Glutamatergic neuron (in vitro differentiated cells): ENCODE data around the gene NR1H4. TPM values are rescaled to one million over a fixed set of nuclear protein-coding genes. Genes with fewer than 3 reads are reported as not detected.
A peak's percentile ranks its signal among the peaks of the same experiment; 100 is the strongest.
"Not testable (repeated sequence)": the region's sequence is repeated elsewhere in the genome, so short reads cannot be mapped to it uniquely, and the experiment has no call there.

Source experiments
- DNase-seq: peaks from one replicate; pipeline ENCODE4 v3.0.0; 2022
- H3K27ac Mint-ChIP-seq: one replicate; pipeline ENCODE4 v1.8.0; 2020; ENCODE audit warnings: mild to moderate bottlenecking, mixed read lengths, inconsistent platforms; ENCODE audit not compliant: unreplicated experiment
- H3K27me3 Mint-ChIP-seq: one replicate; pipeline ENCODE4 v1.8.0; 2020; ENCODE audit warnings: mild to moderate bottlenecking, moderate library complexity, mixed read lengths, inconsistent platforms; ENCODE audit not compliant: unreplicated experiment
- H3K36me3 Mint-ChIP-seq: one replicate; pipeline ENCODE4 v1.8.0; 2020; ENCODE audit warnings: mild to moderate bottlenecking, mixed read lengths, inconsistent platforms; ENCODE audit not compliant: unreplicated experiment
- H3K4me1 Mint-ChIP-seq: one replicate; pipeline ENCODE4 v1.8.0; 2020; ENCODE audit warnings: mild to moderate bottlenecking, low read depth, mixed read lengths, inconsistent platforms; ENCODE audit not compliant: unreplicated experiment
- H3K4me3 Mint-ChIP-seq: one replicate; pipeline ENCODE4 v1.8.0; 2020; ENCODE audit warnings: mild to moderate bottlenecking, mixed read lengths, inconsistent platforms; ENCODE audit not compliant: unreplicated experiment
- H3K9me3 Mint-ChIP-seq: one replicate; pipeline ENCODE4 v1.8.0; 2020; ENCODE audit warnings: mild to moderate bottlenecking, moderate library complexity, mixed read lengths, inconsistent platforms; ENCODE audit not compliant: unreplicated experiment
- CTCF ChIP-seq: fragments of 200-600 bp; sonication (generic); IDR thresholded peaks from one replicate; pipeline ENCODE4 v1.5.0; 2021; ENCODE audit not compliant: partially characterized antibody, unreplicated experiment
- total RNA-seq: library from RNA; stranded (reverse); fragmentation: NEBNext Ultra II Directional; extraction: Animal tissue kit (Norgen Biotek cat#: 25700); gene quantifications from one replicate; pipeline ENCODE4 v1.2.1, GENCODE V29; 2021; ENCODE audit not compliant: unreplicated experiment

Gene NR1H4
- total RNA-seq, 1 donor from 2014 or later = not detected

GRCh38 chr12:100545092-100545491, 71.4 kb downstream of the NR1H4 start:
- DNase-seq = no peak
- Mint-ChIP-seq H3K9me3 (no peaks in the 10 kb centered on the region), H3K27ac (no peak overlapping the region), H3K4me3 (no peak overlapping the region), H3K4me1 (no peaks in the 10 kb centered on the region), H3K36me3 (no peaks in the 10 kb centered on the region), H3K27me3 (no peaks in the 10 kb centered on the region)
- TF ChIP-seq CTCF = no peak

GRCh38 chr12:100553936-100554335, 80.3 kb downstream of the NR1H4 start:
- no peak for TF ChIP-seq CTCF
- no peak overlapping the region for H3K27ac Mint-ChIP-seq
- DNase-seq = no peak
- H3K36me3 Mint-ChIP-seq = no peaks in the 10 kb centered on the region
- H3K9me3 Mint-ChIP-seq = peaks cover 3% of the 10 kb centered on the region
- H3K4me1 Mint-ChIP-seq = no peaks in the 10 kb centered on the region
- H3K27me3 Mint-ChIP-seq = no peaks in the 10 kb centered on the region
- no peak overlapping the region for H3K4me3 Mint-ChIP-seq

GRCh38 chr12:100554608-100555077, 81.0 kb downstream of the NR1H4 start:
- Mint-ChIP-seq H3K27ac (no peak overlapping the region), H3K36me3 (no peaks in the 10 kb centered on the region), H3K4me3 (no peak overlapping the region), H3K4me1 (no peaks in the 10 kb centered on the region), H3K9me3 (peaks cover 3% of the 10 kb centered on the region), H3K27me3 (no peaks in the 10 kb centered on the region)
- no peak for DNase-seq
- peak; percentile 92 for TF ChIP-seq CTCF

- no peak for TF ChIP-seq CTCF
- Mint-ChIP-seq H3K4me1 (no peaks in the 10 kb centered on the region), H3K4me3 (no peak overlapping the region), H3K27ac (no peak overlapping the region), H3K27me3 (no peaks in the 10 kb centered on the region), H3K9me3 (peaks cover 5% of the 10 kb centered on the region), H3K36me3 (peaks cover 6% of the 10 kb centered on the region)
- no peak for DNase-seq
These were observed 82.1 kb downstream of the NR1H4 start for GRCh38 chr12:100555722-100556121.

GRCh38 chr12:100557357-100557756, 83.7 kb downstream of the NR1H4 start:
- no peak for DNase-seq
- H3K4me1 Mint-ChIP-seq = no peaks in the 10 kb centered on the region
- no peak overlapping the region for H3K4me3 Mint-ChIP-seq
- TF ChIP-seq CTCF = no peak
- peaks cover 5% of the 10 kb centered on the region for H3K9me3 Mint-ChIP-seq
- no peak overlapping the region for H3K27ac Mint-ChIP-seq
- H3K27me3 Mint-ChIP-seq = peaks cover 2% of the 10 kb centered on the region
- H3K36me3 Mint-ChIP-seq = peaks cover 11% of the 10 kb centered on the region

- DNase-seq, H3K4me3 Mint-ChIP-seq: not testable (repeated sequence)
These were observed 85.6 kb downstream of the NR1H4 start for GRCh38 chr12:100559261-100559660.

More at GRCh38 chr12:100559261-100559660, 85.6 kb downstream of the NR1H4 start:
- H3K4me1 Mint-ChIP-seq, H3K9me3 Mint-ChIP-seq, H3K27ac Mint-ChIP-seq, H3K27me3 Mint-ChIP-seq: not testable (repeated sequence)
- H3K36me3 Mint-ChIP-seq = peaks cover 11% of the 10 kb centered on the region
